NCI-H1105 treated with DMSO at 0.1 percent for 48 hours (cell line): Measurements from ENCODE around the gene SH3BP1.
"Not testable (repeated sequence)": the region's sequence is repeated elsewhere in the genome, so short reads cannot be mapped to it uniquely, and the experiment has no call there.

Experiments used
- DNase-seq: peaks from one replicate; lab custom pipeline; 2025; lab: John Stamatoyannopoulos, UW

The SH3BP1 gene

GRCh38 chr22:37639070-37639760 is at the start of gene SH3BP1:
Gene SH3BP1, plus strand, starts transcription at chr22:37639669. Its CDS starts 119 bp downstream, at chr22:37639788.
- peak; percentile 18 for DNase-seq

GRCh38 chr22:37591081-37591480 is 48.4 kb upstream of the SH3BP1 start:
- not testable (repeated sequence) for DNase-seq

- no peak for DNase-seq
These were observed 47.6 kb upstream of the SH3BP1 start for GRCh38 chr22:37591823-37592404.

GRCh38 chr22:37594237-37594636 is 45.2 kb upstream of the SH3BP1 start:
- no peak for DNase-seq

- peak; percentile 20 for DNase-seq
These were observed 40.3 kb upstream of the SH3BP1 start for GRCh38 chr22:37599153-37599552.

- no peak for DNase-seq
These were observed 38.3 kb upstream of the SH3BP1 start for GRCh38 chr22:37601203-37601539.

GRCh38 chr22:37601540-37602442 is 37.7 kb upstream of the SH3BP1 start:
- no peak for DNase-seq

GRCh38 chr22:37602546-37603277 is 36.8 kb upstream of the SH3BP1 start:
- DNase-seq, result not testable (repeated sequence)

- DNase-seq, result no peak
These were observed 35.4 kb upstream of the SH3BP1 start for GRCh38 chr22:37604074-37604473.

- no peak for DNase-seq
These were observed 34.6 kb upstream of the SH3BP1 start for GRCh38 chr22:37604875-37605274.

GRCh38 chr22:37607010-37607934 is 32.2 kb upstream of the SH3BP1 start:
- DNase-seq, result peak; percentile 89

- DNase-seq, result peak; percentile 45
These were observed 31.5 kb upstream of the SH3BP1 start for GRCh38 chr22:37607935-37608476.

- DNase-seq, result peak; percentile 97
These were observed 30.8 kb upstream of the SH3BP1 start, which contains the start of gene GGA1 for GRCh38 chr22:37608477-37609239. Gene GGA1, plus strand, starts transcription at chr22:37608834. Its CDS starts 27 bp downstream, at chr22:37608861.

GRCh38 chr22:37609240-37610152 is 30.0 kb upstream of the SH3BP1 start:
- DNase-seq, result no peak

- not testable (repeated sequence) for DNase-seq
These were observed 29.4 kb upstream of the SH3BP1 start for GRCh38 chr22:37610153-37610475.

GRCh38 chr22:37610480-37611129 is 28.9 kb upstream of the SH3BP1 start:
- DNase-seq, result no peak

- no peak for DNase-seq
These were observed 28.3 kb upstream of the SH3BP1 start for GRCh38 chr22:37611207-37611606.
